ENCODE data around the gene ECT2. TPM values are rescaled to one million over a fixed set of nuclear protein-coding genes. Genes with fewer than 3 reads are reported as not detected.

The ECT2 gene
- total RNA-seq, 1 donor from 2014 or later = 11.5 TPM

GRCh38 chr3:172869784-172870518 is 119.4 kb downstream of the ECT2 start:
- TF ChIP-seq, protein P1, sequence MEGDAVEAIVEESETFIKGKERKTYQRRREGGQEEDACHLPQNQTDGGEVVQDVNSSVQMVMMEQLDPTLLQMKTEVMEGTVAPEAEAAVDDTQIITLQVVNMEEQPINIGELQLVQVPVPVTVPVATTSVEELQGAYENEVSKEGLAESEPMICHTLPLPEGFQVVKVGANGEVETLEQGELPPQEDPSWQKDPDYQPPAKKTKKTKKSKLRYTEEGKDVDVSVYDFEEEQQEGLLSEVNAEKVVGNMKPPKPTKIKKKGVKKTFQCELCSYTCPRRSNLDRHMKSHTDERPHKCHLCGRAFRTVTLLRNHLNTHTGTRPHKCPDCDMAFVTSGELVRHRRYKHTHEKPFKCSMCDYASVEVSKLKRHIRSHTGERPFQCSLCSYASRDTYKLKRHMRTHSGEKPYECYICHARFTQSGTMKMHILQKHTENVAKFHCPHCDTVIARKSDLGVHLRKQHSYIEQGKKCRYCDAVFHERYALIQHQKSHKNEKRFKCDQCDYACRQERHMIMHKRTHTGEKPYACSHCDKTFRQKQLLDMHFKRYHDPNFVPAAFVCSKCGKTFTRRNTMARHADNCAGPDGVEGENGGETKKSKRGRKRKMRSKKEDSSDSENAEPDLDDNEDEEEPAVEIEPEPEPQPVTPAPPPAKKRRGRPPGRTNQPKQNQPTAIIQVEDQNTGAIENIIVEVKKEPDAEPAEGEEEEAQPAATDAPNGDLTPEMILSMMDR (IDR thresholded peaks at IDR 0.05; ENCODE audit: partially characterized antibody, unreplicated experiment) = no peak
- Mint-ChIP-seq H3K4me1 (ENCODE audit: low read depth, unreplicated experiment) (no peaks in the 10 kb centered on the region), H3K27me3 (ENCODE audit: unreplicated experiment) (no peaks in the 10 kb centered on the region), H3K9me3 (ENCODE audit: unreplicated experiment) (peaks cover 3% of the 10 kb centered on the region), H3K4me3 (ENCODE audit: unreplicated experiment) (no peak overlapping the region), H3K27ac (ENCODE audit: unreplicated experiment) (no peak overlapping the region), H3K36me3 (ENCODE audit: unreplicated experiment) (peaks cover 7% of the 10 kb centered on the region)
- no peak for DNase-seq

Other genes starting within 250 kb of the ECT2 start
- not detected for gene TNFSF10, start 227.3 kb upstream of the ECT2 start, total RNA-seq (ENCODE audit: unreplicated experiment)
- 1.5 TPM for gene NCEH1, start 39.7 kb upstream of the ECT2 start, total RNA-seq (ENCODE audit: unreplicated experiment)

All from glutamatergic neuron (in vitro differentiated cells).